ENCODE measurements around the gene ZDHHC19.

Gene ZDHHC19

GRCh38 chr3:196220991-196221390 lies 9.8 kb upstream of the ZDHHC19 start:
- H3K27ac ChIP-seq: no peak overlapping the region
- TF ChIP-seq ZFX (IDR thresholded peaks at IDR 0.05; ENCODE audit: borderline replicate concordance) (no peak), CTCF (IDR thresholded peaks at IDR 0.05) (no peak)

- no peak overlapping the region for H3K27ac ChIP-seq
- TF ChIP-seq ZFX (IDR thresholded peaks at IDR 0.05; ENCODE audit: borderline replicate concordance): no peak
- no peak for TF ChIP-seq CTCF (IDR thresholded peaks at IDR 0.05)
These were observed 9.4 kb upstream of the ZDHHC19 start for GRCh38 chr3:196220587-196220986.

- H3K27ac ChIP-seq: no peak overlapping the region
- TF ChIP-seq ZFX (IDR thresholded peaks at IDR 0.05; ENCODE audit: borderline replicate concordance) (no peak), CTCF (IDR thresholded peaks at IDR 0.05) (no peak)
These were observed 8.7 kb upstream of the ZDHHC19 start for GRCh38 chr3:196219970-196220311.

GRCh38 chr3:196219194-196219969 lies 8.2 kb upstream of the ZDHHC19 start:
- TF ChIP-seq ZFX (IDR thresholded peaks at IDR 0.05; ENCODE audit: borderline replicate concordance): no peak
- no peak for TF ChIP-seq CTCF (IDR thresholded peaks at IDR 0.05)
- no peak overlapping the region for H3K27ac ChIP-seq

- TF ChIP-seq ZFX (IDR thresholded peaks at IDR 0.05; ENCODE audit: borderline replicate concordance) (no peak), CTCF (IDR thresholded peaks at IDR 0.05) (no peak)
- H3K27ac ChIP-seq: no peak overlapping the region
These were observed 7.0 kb upstream of the ZDHHC19 start for GRCh38 chr3:196218155-196218712.

- TF ChIP-seq ZFX (IDR thresholded peaks at IDR 0.05; ENCODE audit: borderline replicate concordance) (no peak), CTCF (IDR thresholded peaks at IDR 0.05) (no peak)
- H3K27ac ChIP-seq: no peak overlapping the region
These were observed 6.3 kb upstream of the ZDHHC19 start for GRCh38 chr3:196217307-196218154.
